AG08395 (cell line): ENCODE data around the gene UQCRQ.

ENCODE experiments used
- DNase-seq: peaks from one replicate; pipeline ENCODE4 v3.0.0; 2012; ENCODE audit warnings: mixed read lengths, low spot score

UQCRQ gene

DNA sequence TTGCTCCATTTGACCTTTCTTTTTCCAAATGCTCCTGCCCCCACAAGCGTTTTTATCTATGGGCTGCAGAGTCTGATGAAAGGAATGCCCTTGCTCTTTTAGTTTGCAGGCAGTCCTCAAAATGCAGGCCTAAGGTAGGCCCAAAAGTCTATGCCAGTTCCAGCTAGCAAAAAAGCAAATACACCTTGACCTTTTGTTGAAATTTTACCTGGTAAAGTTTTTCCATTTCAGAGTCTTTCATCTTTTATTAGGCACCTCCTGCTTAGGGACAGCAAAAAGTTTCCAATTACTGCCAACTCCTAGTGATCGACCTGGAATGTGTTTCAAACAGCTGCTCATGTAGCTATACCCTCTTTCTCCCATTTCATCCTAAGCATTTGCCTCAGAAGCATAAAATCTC is 4.4 kb downstream of the UQCRQ start:
- no peak for DNase-seq

GRCh38 chr5:132871459-132872284 is 5.2 kb downstream of the UQCRQ start:
- DNase-seq, result no peak

- DNase-seq, result no peak
Measured at GRCh38 chr5:132872788-132873118, 6.3 kb downstream of the UQCRQ start.

DNA sequence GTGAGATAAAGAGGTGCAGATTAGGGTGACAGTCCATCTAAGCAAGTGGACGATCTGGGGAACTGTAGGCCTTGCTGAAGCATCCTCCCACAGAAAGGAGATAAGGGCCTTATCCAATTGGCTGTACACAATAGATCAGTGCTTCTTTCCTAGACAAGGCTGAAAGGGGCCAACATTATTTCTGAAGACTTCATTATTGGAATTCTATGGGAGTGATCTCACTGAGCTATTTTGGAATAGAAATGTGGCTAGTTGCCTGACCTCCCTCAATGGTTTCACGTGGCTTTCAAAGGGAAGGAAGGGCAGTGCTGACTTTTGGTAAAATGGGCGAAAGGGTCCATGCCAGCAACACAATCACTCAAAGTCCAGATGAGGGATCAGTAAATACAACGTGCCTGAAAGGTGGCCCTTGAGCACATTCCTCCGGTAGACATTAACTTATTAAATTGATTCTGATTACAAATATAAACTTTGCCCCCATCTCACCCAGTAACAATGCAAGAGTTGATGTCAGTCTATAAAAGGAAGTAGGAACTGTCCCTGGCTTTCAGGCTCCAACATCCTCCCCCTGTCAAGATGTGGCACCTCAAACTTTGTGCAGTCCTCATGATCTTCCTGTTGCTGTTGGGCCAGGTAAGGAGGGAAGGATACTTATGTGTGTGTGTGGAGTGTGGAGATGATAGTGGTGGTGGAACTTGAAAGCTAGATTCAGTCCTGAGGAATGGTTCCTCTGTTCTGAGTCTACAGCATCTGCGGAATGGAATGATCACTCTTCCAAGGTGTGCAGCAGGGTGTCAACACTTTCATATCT is 6.9 kb downstream of the UQCRQ start, which contains the start of gene LEAP2:
TSS of gene LEAP2 (plus strand) at position 550 of the 811 bp plus-strand sequence. CDS start at position 577, 27 bp downstream.
- DNase-seq, result no peak

DNA sequence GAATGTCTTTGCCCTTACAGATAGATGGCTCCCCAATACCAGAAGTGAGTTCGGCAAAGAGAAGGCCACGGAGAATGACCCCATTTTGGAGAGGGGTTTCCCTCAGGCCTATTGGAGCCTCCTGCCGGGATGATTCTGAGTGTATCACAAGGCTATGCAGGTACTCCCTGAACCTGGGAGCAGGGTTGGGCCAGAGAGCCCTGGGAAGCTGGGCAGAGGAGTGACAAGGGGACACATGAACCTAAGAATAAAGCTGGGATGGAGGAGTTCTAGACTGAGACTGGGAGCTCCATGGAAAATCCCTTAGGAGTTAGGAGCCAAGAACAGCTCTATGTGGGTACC is 7.5 kb downstream of the UQCRQ start:
- DNase-seq, result no peak

DNA sequence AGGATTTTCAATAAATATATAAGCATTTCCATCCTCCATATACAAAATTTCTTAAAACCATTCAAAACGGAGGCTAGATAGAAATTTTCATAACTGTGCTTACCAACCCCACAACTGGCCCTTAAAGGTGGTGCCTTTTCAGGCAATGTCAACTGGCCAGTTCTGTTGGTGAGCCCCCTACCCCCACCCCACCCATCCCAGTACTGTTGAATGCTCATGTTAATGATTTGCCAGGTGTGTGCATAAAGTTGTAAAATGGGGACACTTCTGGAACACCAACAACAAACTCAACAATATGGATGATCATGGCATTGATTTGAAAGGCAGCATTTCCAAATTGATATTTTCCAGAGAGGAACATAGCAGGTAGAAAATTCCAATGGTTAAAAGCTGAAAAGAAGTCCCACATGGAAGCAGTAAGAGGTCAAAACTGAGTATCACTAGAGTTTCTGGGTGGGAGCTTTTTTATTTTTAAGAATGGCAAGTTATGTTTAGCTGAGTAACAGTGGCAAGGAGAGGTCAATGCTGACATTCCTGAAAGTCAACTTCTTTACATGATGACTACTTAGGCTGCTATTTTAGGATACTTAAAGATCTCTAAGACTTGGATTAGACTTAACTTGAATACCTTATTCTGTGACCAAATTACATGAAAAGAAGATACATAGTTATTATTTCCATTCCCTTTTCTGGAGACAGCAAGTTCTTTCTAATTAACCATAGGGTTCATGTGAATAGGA is 9.7 kb downstream of the UQCRQ start:
- peak; percentile 20 for DNase-seq

GRCh38 chr5:132877466-132877865 is 11.0 kb downstream of the UQCRQ start:
- no peak for DNase-seq

DNA sequence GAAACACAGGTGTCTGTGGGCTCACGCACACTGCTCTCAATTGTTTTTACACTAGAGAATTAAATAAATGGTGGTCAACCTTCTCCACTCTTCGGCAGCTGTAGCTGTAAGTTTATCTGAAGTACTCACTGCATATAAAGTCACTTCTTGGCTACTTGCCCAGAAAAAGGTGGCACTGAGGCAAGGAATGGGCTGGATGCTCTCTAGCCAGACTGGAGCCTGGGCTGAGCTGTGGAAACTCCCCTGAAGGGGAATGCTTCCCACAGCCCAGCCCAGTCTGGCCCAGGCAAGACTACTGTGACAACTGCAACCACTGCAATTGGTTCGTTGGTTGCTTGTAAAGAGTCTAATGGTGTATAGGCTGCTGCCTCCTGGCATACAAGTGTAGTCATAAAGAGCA is 11.5 kb downstream of the UQCRQ start:
- DNase-seq, result no peak

DNA sequence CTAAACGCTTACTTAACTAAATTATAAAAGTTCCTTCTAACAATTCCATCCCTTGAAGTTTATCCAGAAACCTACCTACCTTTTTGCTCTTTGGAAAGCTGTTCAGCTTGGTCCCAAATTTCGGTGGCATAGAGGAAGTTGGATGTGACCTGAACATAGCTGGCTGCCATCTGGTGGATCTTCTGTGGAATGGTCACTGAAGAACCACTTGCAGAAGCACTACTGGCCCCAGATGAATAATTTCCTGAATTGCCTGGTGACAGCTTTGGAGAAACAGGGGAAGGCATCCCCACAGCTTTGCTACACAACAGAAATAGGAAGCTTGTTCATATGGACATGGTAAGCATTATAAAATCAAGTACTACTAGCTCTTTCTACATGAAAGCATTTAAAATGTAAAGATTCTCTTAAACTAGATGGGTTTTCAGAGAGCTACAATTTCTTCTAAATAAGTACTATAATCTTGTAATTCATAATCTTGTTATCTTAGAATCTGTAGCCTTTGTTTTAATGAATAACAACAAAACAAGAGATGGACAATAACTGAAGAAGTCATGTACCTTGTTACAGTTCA is 16.9 kb downstream of the UQCRQ start:
- peak; percentile 75 for DNase-seq

DNA sequence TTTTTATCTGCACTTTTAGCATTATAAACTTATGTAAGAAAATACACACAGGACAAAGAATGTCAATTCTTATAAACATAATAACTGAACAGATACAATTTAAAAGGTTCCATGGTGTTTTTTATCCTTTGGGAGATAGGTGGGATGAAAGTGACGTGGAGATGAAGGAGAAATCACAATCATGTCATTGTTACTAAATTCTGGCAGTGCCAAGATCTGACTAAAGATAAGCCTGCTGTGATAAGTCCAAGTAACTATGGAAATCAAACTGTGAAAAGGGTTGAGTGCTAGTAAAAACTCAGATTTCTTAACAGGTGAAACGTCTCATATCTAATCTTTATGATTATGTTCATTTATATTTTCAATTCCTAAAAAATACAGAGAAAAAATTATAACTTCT is 18.1 kb downstream of the UQCRQ start:
- DNase-seq, result no peak

DNA sequence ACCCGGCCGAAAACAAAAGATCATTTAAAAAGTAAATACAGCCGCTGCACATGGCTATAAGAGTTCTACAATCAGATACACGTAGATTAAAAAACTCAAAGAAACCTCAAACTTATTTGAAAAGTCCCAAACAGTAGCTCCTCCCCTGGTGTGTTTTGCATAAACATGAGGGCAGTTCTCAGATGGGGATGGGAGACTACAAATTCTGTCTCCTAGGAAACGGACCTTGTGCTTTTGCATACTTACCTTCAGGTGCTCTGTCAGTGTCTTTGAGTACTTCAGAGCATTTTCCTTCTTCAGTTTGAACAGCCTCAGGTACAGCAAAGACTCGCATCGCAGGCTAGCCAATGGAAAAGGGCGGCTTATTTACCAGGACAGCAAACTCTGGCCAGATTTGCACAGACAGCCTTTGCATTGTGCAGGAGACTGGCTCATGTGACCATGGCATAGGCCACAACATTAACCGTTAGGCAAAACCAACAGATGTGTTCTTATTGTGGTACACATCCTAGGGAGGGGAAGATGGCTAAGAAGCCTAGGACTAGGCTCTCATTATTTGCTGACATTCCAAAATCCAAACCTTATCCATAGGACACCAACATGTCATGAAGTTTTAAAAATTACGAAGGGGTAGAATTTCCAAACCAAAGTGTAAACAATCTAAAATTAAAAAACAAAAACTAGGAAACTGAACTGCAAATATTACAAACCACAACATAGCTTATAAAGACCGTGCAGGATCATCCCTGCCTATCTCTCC is 19.8 kb downstream of the UQCRQ start:
- DNase-seq, result no peak

- DNase-seq, result no peak
Measured at GRCh38 chr5:132887283-132887682, 20.8 kb downstream of the UQCRQ start.

DNA sequence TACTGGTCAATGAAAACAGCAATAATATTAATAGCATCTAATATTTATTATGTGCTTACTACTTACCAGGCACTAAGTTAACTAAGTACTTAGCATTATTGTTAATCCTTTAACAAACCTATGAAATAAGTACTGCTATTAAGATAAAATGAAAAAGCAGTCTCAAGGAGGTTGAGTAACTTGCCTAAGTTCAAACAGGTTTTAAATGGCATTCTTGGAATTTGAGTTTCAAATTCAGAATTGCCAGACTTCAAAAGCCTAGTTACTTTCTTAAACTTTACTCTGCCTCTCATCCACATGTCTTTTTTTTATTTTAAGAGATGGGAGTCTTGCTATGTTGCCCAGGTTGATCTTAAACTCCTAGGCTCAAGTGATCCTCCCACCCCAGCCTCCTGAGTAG is 23.1 kb downstream of the UQCRQ start:
- no peak for DNase-seq

DNA sequence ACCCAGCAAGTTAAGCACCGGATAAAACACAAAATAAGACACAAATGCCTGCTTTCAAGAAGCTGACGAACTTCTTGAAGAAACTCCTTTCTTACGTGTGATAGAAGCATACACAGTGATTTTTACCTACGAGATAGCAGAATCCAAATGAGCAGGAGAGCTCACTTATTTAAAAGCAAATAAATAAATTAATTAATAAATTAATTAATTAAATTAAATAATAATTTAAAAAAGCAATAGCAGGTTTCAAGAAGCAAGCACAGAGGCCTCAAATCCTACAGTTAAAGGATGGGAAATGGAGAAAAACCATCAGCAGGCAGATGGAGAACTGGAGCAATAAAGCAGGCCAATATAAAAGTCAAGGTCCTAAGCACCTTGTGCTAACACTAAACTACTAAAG is 24.4 kb downstream of the UQCRQ start:
- DNase-seq, result no peak

- DNase-seq, result no peak
Measured at GRCh38 chr5:132895719-132896305, 29.4 kb downstream of the UQCRQ start.

DNA sequence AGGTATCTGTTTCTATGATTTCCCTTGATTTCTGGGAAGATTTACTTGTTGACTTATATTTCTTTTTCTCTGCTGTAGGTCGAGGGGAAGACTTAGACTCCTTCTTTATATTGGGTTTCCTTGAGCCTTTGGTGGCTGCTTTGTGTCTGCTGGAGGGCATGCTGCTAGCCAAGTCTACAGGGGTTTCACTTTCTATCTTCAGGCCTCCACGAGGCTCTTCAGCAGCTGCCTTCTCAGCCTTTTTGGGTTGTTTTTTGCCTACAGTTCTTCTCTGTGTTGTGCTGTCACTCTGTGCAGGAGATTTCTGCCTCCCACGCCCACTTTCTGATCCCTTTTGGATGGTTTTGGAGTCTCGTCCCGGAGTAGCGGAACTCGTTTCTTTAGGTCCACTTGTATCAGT is 30.2 kb downstream of the UQCRQ start:
- DNase-seq, result no peak

GRCh38 chr5:132898094-132898493 is 31.7 kb downstream of the UQCRQ start:
- DNase-seq, result no peak

DNA sequence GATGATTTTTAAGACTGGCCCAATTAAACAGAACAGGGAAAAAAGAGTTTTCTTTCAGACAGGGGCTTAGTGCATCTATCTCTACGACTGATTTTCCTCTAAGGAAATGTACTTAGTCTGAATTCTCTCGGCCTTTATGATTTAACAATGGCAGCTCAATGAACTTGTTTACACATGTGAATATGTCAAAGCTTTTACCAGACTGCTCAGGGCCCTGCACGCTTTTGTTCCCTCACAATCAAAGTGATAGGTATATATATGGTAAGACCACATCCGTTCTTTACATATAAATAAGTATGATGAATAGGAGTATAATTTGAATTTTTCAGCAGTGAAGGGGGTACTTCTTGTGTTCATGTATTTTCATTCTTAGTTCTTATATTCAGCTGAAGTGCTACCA is 34.6 kb downstream of the UQCRQ start:
- no peak for DNase-seq

- DNase-seq, result no peak
Measured at GRCh38 chr5:132901730-132902129, 35.3 kb downstream of the UQCRQ start.

DNA sequence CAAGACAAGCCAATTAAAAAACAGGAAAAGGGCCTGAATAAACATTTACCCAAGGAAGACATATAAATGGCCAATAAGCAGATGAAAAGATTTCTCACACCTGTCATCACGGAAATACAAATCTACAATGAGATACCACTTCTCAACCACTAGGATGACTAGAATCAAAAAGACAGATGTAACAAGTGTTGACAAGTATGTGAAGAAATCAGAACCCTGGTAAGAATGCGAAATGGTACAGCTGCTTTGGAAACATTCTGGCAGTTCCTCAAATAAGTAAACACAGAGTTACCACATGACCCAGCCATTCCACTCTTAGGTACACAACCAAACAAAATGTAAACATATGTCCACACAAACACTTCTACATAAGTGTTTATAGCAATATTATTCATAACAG is 39.5 kb downstream of the UQCRQ start:
- no peak for DNase-seq

DNA sequence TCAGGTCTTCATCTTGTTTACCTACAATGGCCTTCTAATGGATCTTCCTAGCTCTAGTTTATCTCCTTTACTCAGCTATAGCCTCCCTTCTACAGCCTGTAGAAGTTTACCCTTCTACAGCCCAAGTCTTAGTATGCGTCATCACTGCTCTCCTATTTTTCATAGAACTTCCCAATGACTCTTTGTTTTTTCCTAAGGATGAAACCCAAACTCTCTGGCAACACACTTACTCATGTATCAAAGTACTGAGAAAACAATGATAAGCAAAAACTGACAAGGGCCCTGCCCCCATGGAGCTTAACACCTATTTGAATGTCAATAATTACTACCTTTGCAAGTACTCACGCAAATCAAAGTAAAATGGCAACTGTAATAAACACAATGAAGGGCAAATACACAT is 40.7 kb downstream of the UQCRQ start:
- no peak for DNase-seq
